Measurements from ENCODE around the gene ROS1. TPM values are rescaled to one million over a fixed set of nuclear protein-coding genes. Genes with fewer than 3 reads are reported as not detected.

ROS1 gene
- total and polyA plus RNA-seq, 2 donors (not counting 1 experiment from before 2014, with no cell fraction given): not detected

- no peak for ATAC-seq (ENCODE audit: low read depth)
- ChIA-PET POLR2A (no interaction called here), CTCF (interaction anchor here (0.7 to 4.7 kb wide), 21 partner anchors 8 to 1736 kb away, joined by 3 to 64 read pairs (median 4); partner anchors contain the start of gene GOPC)
- Histone ChIP-seq H3K4me1 (ENCODE audit: control insufficient read depth in 2 of 2, insufficient read depth in 2 of 2, low read length in 2 of 2) (no peaks in the 10 kb centered on the region), H3K9ac (ENCODE audit: low read length) (no peak overlapping the region), H4K20me1 (ENCODE audit: control insufficient read depth, insufficient read depth, low read length, poor library complexity, severe bottlenecking) (no peaks in the 10 kb centered on the region), H3K27ac (ENCODE audit: low read length in 2 of 2) (no peak overlapping the region), H3K9me3 (ENCODE audit: control extremely low read depth in 1 of 3, control insufficient read depth in 2 of 3, insufficient read depth in 1 of 3, low read length in 2 of 3) (no peaks in the 10 kb centered on the region), H3K4me3 (ENCODE audit: control extremely low read depth in 1 of 5, extremely low read depth in 1 of 5, insufficient read depth in 1 of 5, low read depth in 2 of 5, low read length in 4 of 5) (no peak overlapping the region), H3K27me3 (replicated peaks in 1 of 4; ENCODE audit: control extremely low read depth in 1 of 4, control insufficient read depth in 3 of 4, insufficient read depth in 4 of 4, low read length in 3 of 4) (peaks cover 0 to 13% (median 5%) of the 10 kb centered on the region in 4 experiments), H3K79me2 (ENCODE audit: control insufficient read depth, insufficient read depth, low read length) (no peaks in the 10 kb centered on the region), H2AFZ (ENCODE audit: insufficient read depth, low read depth, low read length, poor library complexity, severe bottlenecking) (no peak overlapping the region), H3K4me2 (replicated peaks; ENCODE audit: low read depth, low read length, poor library complexity, severe bottlenecking) (no peak overlapping the region), H3K36me3 (replicated peaks in 1 of 2; ENCODE audit: control extremely low read depth in 1 of 2, control insufficient read depth in 1 of 2, extremely low read depth in 1 of 2, insufficient read depth in 2 of 2, low read length in 1 of 2) (no peaks in the 10 kb centered on the region)
- WGBS (ENCODE audit: insufficient coverage): 17% methylated on average over 1 of the region's 10 CpGs
- H3K27me3 Mint-ChIP-seq: peaks cover 33% of the 10 kb centered on the region
- peak; percentile 63 for DNase-seq
- TF ChIP-seq EZH2 (IDR thresholded peaks at IDR 0.05; ENCODE audit: borderline replicate concordance, insufficient read depth, low read depth, low read length, poor library complexity, severe bottlenecking) (no peak), CTCF (IDR thresholded peaks at IDR 0.05) (peak; percentile 79)
- no peaks in the 10 kb centered on the region for H3K9me3 Mint-ChIP-seq (ENCODE audit: insufficient read depth)
- H3K27ac Mint-ChIP-seq: no peak overlapping the region
- no peak overlapping the region for H3K4me3 Mint-ChIP-seq
- intact Hi-C loops (cut with micrococcal nuclease): loop anchor here (1.0 to 2.0 kb wide), 3 partner anchors 107 to 1661 kb away; no protein-coding TSS in a partner anchor
- H3K4me1 Mint-ChIP-seq: no peaks in the 10 kb centered on the region
Measured at GRCh38 chr6:117449549-117450439, 24.1 kb upstream of the ROS1 start.

Data from B cell (primary cell).